ENCODE measurements around the gene PHACTR3. TPM values are rescaled to one million over a fixed set of nuclear protein-coding genes. Genes with fewer than 3 reads are reported as not detected.

The PHACTR3 gene
- total RNA-seq, 1 donor, result not detected

GRCh38 chr20:59645761-59646171 is 41.4 kb downstream of the PHACTR3 start:
- Histone ChIP-seq H3K9me3 (ENCODE audit: low read depth, low read length) (no peaks in the 10 kb centered on the region), H3K4me2 (ENCODE audit: insufficient read depth, low read length) (no peak overlapping the region), H3K79me2 (ENCODE audit: insufficient read depth, low read length) (no peaks in the 10 kb centered on the region), H3K27ac (ENCODE audit: low read depth, low read length) (no peak overlapping the region), H3K4me3 (ENCODE audit: insufficient read depth, low read length) (no peak overlapping the region), H3K4me1 (ENCODE audit: insufficient read depth, low read length) (no peaks in the 10 kb centered on the region), H2AFZ (ENCODE audit: low read length) (no peak overlapping the region), H3K36me3 (ENCODE audit: insufficient read depth, low read length) (no peaks in the 10 kb centered on the region), H4K20me1 (ENCODE audit: insufficient read depth, low read length) (no peaks in the 10 kb centered on the region), H3K27me3 (ENCODE audit: insufficient read depth, low read length) (no peaks in the 10 kb centered on the region)
- no peak for DNase-seq (ENCODE audit: insufficient read length, low spot score, missing footprints)
- no peak for TF ChIP-seq CTCF (IDR thresholded peaks at IDR 0.05; ENCODE audit: extremely low read depth, low read depth, low read length)

GRCh38 chr20:59646487-59646886 is 42.1 kb downstream of the PHACTR3 start:
- Histone ChIP-seq H4K20me1 (ENCODE audit: insufficient read depth, low read length) (no peaks in the 10 kb centered on the region), H3K79me2 (ENCODE audit: insufficient read depth, low read length) (no peaks in the 10 kb centered on the region), H3K4me3 (ENCODE audit: insufficient read depth, low read length) (no peak overlapping the region), H3K27me3 (ENCODE audit: insufficient read depth, low read length) (no peaks in the 10 kb centered on the region), H3K4me1 (ENCODE audit: insufficient read depth, low read length) (no peaks in the 10 kb centered on the region), H3K9me3 (ENCODE audit: low read depth, low read length) (no peaks in the 10 kb centered on the region), H3K4me2 (ENCODE audit: insufficient read depth, low read length) (no peak overlapping the region), H3K27ac (ENCODE audit: low read depth, low read length) (no peak overlapping the region), H2AFZ (ENCODE audit: low read length) (no peak overlapping the region), H3K36me3 (ENCODE audit: insufficient read depth, low read length) (no peaks in the 10 kb centered on the region)
- no peak for DNase-seq (ENCODE audit: insufficient read length, low spot score, missing footprints)
- TF ChIP-seq CTCF (IDR thresholded peaks at IDR 0.05; ENCODE audit: extremely low read depth, low read depth, low read length), result no peak

GRCh38 chr20:59647271-59647670 is 42.9 kb downstream of the PHACTR3 start:
- H3K9me3 ChIP-seq (ENCODE audit: low read depth, low read length), result no peaks in the 10 kb centered on the region
- H3K4me1 ChIP-seq (ENCODE audit: insufficient read depth, low read length), result no peaks in the 10 kb centered on the region
- no peak overlapping the region for H3K4me2 ChIP-seq (ENCODE audit: insufficient read depth, low read length)
- no peak overlapping the region for H3K27ac ChIP-seq (ENCODE audit: low read depth, low read length)
- no peak overlapping the region for H3K4me3 ChIP-seq (ENCODE audit: insufficient read depth, low read length)
- TF ChIP-seq CTCF (IDR thresholded peaks at IDR 0.05; ENCODE audit: extremely low read depth, low read depth, low read length), result no peak
- H3K36me3 ChIP-seq (ENCODE audit: insufficient read depth, low read length), result no peaks in the 10 kb centered on the region
- DNase-seq (ENCODE audit: insufficient read length, low spot score, missing footprints), result no peak
- no peaks in the 10 kb centered on the region for H4K20me1 ChIP-seq (ENCODE audit: insufficient read depth, low read length)
- H3K27me3 ChIP-seq (ENCODE audit: insufficient read depth, low read length), result no peaks in the 10 kb centered on the region
- H2AFZ ChIP-seq (ENCODE audit: low read length), result no peak overlapping the region
- H3K79me2 ChIP-seq (ENCODE audit: insufficient read depth, low read length), result no peaks in the 10 kb centered on the region

- no peak overlapping the region for H3K27ac ChIP-seq (ENCODE audit: low read depth, low read length)
- TF ChIP-seq CTCF (IDR thresholded peaks at IDR 0.05; ENCODE audit: extremely low read depth, low read depth, low read length), result no peak
- no peaks in the 10 kb centered on the region for H3K79me2 ChIP-seq (ENCODE audit: insufficient read depth, low read length)
- DNase-seq (ENCODE audit: insufficient read length, low spot score, missing footprints), result no peak
- H3K27me3 ChIP-seq (ENCODE audit: insufficient read depth, low read length), result no peaks in the 10 kb centered on the region
- no peaks in the 10 kb centered on the region for H4K20me1 ChIP-seq (ENCODE audit: insufficient read depth, low read length)
- H3K9me3 ChIP-seq (ENCODE audit: low read depth, low read length), result no peaks in the 10 kb centered on the region
- no peak overlapping the region for H3K4me3 ChIP-seq (ENCODE audit: insufficient read depth, low read length)
- no peaks in the 10 kb centered on the region for H3K4me1 ChIP-seq (ENCODE audit: insufficient read depth, low read length)
- H2AFZ ChIP-seq (ENCODE audit: low read length), result no peak overlapping the region
- H3K36me3 ChIP-seq (ENCODE audit: insufficient read depth, low read length), result no peaks in the 10 kb centered on the region
- no peak overlapping the region for H3K4me2 ChIP-seq (ENCODE audit: insufficient read depth, low read length)
Measured at GRCh38 chr20:59648466-59649070, 44.2 kb downstream of the PHACTR3 start.

Measured in osteoblast (primary cell).